ENCODE results near the gene MAOA.
"Not testable (repeated sequence)": the region's sequence is repeated elsewhere in the genome, so short reads cannot be mapped to it uniquely, and the experiment has no call there.

MAOA gene

DNA sequence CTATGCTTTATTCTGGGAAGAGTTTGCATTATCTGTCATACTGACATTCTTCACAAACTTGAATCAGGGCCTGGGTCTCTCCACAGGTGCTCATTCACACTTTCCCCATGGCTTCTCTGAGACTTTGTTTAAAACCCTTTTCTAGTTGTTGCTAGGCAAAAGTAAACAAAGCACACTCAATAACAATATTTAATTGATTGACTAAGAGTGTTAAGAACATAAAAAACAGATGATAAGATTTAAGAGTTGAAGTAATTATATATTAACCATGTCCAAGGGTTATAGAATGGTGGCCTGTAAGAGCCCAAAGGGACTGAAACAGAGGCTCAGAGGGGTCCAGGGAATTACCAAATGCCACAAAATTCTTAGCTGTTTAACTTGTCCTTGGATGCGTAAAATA, 7.1 kb downstream of the MAOA start:
- DNase-seq (ENCODE audit: low read depth in 2 of 2) = no peak

DNA sequence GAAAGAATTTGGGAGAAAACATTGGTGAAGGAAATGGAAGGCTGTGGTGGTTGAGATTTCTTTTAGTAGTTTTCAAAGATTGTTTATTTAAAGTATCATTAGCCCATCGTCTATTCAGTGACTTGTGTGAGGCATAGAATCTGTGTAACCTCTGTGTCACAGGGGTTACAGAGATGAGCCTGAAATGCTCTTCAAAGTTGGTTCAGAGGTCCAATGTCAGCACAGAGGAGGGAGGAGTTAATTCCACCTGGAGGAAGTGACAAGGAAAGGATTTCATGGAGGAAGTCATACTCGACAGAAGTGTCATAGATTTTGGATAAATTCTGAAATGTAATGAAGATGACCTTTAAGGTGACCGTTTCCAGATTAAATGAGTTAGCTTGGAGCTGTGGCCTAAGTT, 8.2 kb downstream of the MAOA start:
- DNase-seq (ENCODE audit: low read depth in 2 of 2) = no peak

DNA sequence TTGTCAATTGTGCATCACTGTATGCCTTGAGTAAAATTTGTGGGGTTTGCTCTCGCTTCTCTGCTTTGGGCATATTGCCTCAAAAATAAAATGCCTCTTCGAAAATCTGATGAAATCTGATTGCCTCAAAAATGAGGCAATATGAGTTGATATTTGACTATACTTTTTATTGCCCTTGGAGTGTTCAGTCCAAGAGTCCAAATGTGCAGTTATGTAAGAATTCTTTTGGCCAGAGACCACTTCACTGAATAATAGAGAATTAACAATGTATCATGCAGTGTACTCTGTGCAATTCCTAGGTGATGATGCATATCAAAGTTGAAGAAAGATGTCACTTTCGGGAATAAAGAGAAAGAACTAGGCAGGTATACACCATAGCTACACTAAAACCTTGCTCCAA, 8.6 kb downstream of the MAOA start:
- no peak for DNase-seq (ENCODE audit: low read depth in 2 of 2)

DNA sequence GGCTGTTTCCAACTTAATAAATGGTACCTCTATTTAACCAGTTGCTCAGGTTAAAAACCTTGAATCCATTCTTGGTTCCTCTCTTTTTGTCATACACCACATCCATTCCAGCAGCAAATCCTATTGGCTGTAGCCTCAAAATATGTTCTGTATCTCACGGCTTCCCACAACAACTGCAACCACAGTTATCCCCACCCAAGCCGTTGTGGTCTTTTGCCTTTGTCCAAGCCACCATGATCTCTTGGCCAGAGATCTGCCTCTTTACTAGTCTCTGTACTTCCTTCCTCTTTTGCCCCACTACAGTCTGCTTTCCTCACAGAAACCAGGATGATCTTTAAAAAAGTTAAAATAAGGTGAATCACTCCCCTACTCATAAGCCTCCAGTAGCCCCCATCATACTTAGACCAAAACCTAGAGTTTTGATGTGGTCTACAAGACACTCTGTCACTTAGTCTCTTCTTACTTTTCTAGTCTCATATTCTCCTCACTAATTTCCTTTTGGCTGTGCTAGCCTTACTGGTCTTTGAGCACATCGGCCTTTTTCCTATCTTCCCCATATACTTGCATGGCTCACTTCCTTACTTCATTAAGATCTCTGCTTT, 10.3 kb downstream of the MAOA start:
- DNase-seq (ENCODE audit: low read depth in 2 of 2) = no peak

DNA sequence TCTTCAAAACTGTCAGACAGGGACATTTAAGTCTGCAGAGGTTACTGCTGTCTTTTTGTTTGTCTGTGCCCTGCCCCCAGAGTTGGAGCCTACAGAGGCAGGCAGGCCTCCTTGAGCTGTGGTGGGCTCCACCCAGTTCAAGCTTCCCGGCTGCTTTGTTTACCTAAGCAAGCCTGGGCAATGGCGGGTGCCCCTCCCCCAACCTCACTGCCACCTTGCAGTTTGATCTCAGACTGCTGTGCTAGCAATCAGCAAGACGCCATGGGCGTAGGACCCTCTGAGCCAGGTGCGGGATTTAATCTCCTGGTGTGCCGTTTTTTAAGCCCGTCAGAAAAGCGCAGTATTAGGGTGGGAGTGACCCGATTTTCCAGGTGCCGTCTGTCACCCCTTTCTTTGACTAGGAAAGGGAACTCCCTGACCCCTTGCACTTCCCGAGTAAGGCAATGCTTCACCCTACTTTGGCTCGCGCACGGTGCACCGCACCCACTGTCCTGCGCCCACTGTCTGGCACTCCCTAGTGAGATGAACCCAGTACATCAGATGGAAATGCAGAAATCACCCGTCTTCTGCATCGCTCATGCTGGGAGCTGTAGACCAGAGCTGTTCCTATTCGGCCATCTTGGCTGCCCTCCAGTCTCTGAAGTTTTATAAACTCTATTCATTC, 20.0 kb downstream of the MAOA start:
- DNase-seq (ENCODE audit: low read depth in 2 of 2) = not testable (repeated sequence)

DNA sequence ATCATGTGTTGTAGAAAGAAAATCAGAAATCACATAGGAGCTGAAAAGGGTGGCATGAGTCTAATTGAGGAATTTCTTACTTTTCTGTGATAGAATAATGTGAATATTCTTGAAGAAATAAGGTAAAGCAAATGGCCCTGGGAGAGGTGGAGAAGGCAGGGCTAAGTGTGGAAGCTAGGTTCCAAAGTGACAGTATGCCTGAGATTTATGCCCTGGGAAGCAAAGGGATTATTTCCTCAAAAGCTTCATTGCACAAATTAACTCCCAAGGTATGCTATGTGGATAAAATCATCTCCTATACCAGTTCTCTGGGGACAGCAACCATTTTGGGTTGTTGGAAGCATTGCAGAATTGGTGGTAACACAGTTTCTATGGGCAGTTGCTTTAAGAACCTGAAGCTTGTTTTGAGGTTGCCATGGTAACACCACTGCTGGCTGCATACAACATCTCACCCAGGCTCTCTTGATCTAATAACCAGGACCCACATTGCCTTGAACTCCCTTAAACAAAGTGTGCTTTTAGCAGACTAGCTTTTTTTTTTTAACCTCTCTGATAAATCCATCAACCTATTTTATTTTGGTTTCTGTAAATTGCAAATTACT, 21.0 kb downstream of the MAOA start:
- no peak for DNase-seq (ENCODE audit: low read depth in 2 of 2)

DNA sequence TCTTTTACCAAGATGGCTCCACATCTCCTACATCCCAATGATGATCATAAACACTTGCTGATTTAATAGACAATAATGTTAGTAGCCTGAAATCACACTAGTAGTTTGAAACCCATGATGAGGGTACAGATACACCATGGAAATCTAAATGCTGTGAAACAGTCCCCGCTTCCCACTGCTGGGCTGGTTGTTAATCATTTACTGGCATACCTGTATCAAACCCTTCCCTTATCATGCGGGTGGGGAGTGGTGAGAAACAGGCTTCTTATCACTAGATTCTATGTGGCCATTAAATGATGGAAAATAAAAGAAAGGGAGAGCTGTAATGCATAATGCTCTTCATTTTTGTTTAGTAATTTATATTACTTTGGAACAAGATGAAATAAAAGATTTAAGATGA, 21.9 kb downstream of the MAOA start:
- no peak for DNase-seq (ENCODE audit: low read depth in 2 of 2)

DNA sequence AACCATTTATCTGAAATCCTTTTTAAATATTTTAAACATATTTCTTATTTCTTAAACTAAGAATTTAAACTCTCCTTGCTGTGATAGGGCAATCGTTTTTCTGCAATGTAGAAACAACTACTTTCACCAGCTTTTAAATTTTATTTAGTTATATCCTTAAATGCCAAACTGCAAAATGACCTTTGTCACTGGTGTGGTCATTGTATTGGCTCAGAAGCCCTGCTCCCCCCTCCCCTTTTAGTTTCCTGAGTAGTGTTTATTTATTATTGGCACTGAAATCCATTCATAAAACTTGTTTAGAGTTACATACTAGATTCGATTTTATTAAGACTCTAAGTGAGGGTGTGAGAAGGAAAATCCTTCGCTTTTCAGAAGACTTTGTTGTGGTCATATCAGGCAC, 23.0 kb downstream of the MAOA start:
- no peak for DNase-seq (ENCODE audit: low read depth in 2 of 2)

DNA sequence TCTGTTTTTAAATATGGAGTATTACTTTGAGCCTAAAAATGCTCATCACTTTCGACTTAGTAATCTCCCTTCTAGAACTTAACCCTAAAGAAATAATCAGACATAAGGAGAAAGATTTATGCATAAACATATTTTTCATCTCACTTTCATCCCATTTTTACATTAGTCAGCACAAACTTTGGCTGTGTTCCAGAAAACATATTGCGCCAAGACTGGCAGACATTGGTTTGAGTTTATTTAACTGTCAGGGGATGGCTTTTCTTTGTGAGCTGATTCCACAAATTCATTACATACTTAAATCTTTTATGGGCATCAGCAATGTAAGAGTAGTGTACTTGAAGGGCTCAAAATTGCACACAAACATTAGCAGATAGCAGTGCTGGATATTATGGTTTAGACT, 23.7 kb downstream of the MAOA start:
- no peak for DNase-seq (ENCODE audit: low read depth in 2 of 2)

DNA sequence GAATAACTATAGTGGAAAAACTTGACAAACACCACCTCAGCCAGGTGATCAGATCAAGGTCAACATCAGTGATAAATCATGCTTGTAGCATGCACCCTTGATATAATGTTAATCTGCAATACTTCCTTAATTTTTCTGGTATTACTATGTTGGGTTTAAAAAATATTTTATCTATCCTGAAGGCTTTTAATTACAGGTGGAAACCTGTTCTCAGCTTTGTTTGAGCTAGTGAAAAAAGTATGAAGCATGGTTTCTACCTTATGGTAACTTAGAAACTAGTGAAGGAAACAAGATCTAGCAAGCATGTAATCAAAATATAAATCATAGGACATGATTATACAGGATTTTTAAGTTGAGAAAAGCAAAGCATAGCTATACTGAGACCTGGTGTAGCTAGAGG, 26.6 kb downstream of the MAOA start:
- no peak for DNase-seq (ENCODE audit: low read depth in 2 of 2)

DNA sequence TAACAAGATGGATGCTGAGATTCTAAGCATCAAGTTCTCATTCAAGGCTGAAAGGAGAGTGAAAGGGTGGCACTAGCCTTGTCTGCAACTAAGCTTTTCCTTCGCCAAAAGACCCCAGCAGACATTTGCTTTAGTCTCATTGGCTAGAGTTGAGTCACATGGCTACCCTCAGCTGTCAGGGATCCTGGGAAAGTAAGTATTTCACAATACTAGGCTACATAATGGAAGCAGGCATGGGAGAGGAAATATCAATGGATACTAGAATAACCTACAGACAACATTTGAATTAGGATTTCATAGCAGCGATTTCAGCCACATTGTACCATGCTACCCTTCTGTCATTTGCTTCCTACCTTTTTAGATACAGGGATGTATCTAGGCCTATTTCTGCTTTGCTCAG, 29.1 kb downstream of the MAOA start:
- DNase-seq (ENCODE audit: low read depth in 2 of 2) = no peak

DNA sequence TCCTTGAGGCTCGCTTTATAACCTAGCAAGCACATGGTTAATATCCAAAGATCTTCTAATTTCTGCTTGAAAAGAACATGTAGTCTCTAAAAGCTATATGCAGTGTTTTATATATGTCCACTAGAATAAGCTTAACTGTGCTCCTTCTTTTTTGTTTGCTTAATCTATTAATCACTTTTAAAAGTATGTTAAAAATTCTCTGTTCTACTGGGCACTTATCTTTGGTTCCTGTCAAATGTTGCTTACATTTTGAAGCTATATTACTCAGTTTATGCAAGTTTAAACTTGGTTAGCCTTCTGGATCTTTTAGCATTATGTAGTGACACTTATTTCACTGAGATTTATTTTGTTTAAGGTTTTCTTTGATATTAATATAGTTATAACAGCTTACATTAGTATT, 32.5 kb downstream of the MAOA start:
- no peak for DNase-seq (ENCODE audit: low read depth in 2 of 2)

DNA sequence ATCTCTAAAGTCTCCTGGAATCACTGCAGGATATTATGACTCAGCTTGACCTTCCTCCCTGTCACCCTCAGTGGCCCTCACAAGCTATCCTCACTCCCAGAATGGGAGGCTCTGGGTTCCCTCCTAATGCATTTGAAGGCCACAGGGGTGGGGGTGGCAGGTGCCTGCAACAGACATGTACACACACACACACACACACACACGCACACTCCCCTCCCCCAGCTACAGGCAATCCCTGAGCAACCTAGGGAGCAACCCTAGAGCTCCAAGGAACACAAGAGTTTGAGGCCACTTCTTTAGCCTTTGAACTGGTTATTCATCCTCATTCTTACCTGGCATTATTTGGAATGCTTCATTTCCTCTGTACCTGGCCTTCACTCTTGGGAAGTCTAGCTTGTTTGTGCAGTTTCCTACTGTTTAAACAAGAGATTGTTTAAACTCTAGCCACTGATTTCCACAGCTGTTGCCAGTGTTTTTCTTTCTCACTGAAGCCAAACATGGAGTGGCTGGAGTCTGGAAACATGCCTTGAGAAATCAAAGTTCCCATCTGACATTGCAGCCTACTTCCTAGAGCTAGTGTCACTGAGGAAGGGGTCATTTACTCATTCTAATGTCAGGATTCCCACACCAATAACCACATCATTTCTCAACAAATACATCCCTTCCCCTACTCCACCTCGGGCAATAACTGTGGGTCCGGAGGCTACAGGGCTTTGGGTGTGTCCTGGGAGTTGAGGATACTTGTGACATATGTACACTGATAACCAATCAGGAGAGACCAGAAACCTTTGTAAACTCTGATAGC, 37.7 kb downstream of the MAOA start:
- no peak for DNase-seq (ENCODE audit: low read depth in 2 of 2)

DNA sequence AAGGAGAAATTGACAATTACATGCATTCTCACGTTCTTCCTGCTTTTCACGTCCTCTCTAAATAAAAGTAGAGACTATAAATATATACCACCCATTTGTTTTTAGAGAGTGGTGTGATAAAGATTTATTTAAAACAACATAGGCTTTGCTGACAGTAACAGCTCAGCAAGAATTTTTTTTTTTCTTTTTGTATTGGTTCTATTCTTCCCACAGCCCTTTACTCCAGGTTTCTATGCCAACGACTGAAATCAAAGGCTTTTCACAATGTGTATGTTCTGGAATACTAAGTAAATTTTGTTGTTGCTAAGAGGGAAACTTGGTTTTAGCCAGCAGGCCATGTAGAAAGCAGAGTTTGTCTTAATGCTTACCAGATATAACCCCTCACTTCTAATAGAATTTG, 43.4 kb downstream of the MAOA start:
- DNase-seq (ENCODE audit: low read depth in 2 of 2) = no peak

DNA sequence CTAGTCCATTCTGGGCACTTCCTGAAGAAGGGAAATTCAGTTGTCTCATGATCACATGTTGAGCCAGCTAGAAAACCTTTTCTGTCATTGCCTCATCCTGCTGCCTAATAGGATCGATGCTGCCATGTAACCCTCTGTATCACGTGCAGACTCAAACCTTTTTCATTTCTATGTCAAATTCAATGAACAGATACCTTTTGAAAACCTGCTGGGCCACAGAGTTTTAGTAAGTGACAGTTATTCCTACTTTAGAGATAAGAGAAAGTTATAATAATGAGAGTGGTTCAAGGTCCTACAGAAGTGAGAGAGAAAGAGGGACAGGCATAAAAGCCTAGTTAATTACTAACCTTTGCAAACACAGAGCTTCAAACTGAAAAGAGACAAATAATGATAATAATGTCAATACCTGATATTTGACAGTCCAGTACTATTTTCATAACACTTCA, 46.0 kb downstream of the MAOA start:
- DNase-seq (ENCODE audit: low read depth in 2 of 2) = no peak

DNA sequence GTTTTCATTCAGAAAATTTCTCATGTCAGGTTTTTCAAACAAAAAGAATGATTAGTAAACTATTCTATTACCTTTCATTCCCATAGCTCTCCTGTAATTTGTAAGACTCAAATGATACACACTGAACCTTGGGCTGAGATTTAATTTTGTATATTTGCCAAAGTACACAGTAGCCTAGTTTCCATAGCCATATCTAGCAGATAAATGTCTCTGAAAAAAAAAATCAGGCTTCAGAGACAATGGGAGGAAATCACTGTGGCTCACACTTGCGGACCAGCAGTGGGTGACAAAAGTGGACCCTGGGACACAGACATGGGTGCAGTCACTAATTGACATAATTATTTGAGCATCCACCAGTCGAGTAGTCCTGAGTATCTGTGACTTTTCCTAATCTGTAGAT, 46.6 kb downstream of the MAOA start:
- DNase-seq (ENCODE audit: low read depth in 2 of 2) = no peak

DNA sequence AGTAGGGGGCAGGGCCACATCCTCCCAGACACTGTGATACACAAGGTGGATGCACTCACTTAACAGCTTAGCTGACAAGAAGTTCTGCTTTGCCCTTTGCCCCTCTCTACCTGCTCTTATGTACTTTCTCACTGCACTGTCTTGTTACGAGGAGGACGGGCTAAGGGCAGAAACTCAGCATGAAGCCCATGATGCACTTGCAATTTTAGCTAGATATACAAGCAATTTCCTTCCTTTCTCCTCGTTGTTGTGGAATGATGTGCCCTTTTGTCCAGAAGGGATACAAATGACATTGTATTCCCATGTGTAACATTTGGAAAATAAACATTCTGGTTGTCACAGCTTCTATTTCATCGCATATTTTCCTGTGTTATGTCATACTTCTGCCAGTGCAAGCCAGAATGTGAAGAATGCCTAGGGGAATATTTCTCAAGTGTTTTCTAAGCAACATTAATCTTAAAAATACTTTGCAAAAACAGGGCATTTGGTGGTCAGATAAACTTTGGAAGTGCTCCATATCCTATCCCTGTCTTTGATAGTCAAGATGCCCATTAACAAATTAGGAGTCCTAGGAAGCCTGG, 47.2 kb downstream of the MAOA start:
- DNase-seq (ENCODE audit: low read depth in 2 of 2) = no peak

DNA sequence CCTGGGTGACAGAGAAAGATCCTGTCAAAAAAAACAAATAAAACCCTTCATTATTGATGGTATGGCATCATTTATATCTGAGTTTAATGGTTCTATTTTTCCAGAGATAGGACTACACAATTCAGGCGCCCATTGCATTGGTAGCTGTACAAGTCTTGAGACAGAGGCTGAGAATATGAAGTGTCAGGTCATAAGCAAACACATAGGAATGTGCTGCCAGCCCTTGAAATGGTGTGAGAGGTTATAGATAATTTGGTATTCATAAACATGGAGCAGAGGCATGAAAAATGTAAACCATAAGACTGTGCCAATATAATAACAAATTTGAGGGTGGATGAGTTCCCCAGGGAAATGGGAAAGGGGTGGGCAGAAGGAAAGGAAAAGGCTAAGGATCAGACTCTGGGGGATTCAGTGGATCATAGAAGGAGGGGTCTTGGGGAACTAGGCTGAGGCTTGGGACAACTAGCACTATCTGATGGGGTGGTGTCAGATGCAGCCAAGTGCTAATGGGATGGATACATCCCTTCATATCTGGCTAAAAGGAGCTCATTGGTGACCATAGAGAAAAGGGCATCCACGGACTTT, 50.8 kb downstream of the MAOA start:
- DNase-seq (ENCODE audit: low read depth in 2 of 2) = no peak

DNA sequence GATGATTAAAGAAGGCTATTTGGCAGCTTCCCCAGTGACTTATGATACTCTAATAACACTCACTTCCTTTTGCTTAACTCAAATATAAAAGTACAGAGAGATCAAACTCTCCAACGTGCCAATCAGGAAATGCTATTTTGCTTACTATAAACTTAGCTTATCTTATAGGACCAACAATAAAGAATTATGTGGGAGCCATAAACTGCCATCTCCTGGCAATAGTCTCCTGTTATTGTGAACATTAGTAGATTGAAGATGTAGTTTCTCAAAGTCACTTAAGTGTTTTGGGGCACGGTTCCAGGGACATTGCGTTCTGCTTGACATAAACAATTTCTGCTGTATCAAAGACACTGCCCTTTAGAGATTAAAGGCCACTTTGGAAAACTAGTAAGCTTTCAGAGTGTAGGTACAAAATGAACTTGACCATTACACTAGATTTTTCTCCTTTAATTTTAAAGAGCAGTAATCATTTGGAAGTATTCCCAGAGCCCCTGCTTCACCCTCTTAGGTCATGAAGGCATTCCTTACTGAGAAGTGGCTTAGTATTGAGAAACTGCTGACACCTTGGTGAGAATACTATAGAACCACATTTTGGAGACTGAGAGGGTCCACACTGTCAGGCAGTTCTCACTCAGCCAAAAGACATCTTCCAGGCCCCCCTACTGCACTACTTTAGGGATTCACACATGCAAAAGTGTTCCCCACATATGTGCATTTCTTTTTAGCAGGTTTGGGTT, 51.9 kb downstream of the MAOA start:
- no peak for DNase-seq (ENCODE audit: low read depth in 2 of 2)

DNA sequence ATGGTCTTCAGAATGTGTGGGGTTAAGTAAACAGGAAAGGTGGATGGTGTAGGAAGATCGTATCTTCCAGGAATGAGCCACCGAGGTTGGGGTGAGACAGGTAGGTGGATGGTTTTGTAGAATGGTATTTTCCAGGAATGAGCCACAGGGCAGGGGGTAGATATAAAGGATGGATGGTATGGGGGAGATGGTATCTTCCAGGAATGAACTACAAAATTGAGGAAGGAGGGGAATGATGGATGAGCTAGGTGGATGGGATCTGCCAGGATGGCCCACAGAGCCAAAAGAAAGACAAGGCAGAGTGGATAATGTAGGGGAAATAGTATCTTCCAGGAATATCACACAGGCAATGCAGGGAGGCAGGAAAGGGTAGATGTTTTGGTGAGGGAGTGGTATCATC, 60.0 kb downstream of the MAOA start:
- DNase-seq (ENCODE audit: low read depth in 2 of 2) = no peak

DNA sequence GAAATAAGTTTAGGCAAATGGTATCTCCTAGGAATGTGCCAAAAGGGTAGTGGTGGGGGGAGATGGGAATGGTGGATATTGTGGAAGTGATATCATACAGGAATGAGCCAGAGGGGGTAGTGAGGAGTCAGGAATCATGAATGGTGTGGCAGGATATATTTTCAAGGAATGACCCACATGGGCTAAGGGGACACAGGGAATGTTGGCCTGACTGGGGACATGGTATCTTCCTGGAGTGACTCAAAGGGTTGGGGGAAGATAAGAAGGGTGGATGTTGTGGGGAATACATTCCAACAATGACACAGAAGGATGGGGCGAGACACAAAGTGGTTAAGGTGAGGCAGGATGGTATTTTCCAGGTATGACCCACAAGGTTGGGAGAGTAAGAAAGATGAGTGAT, 60.6 kb downstream of the MAOA start:
- no peak for DNase-seq (ENCODE audit: low read depth in 2 of 2)

Measured in activated CD8-positive, alpha-beta memory T cell treated with anti-CD3 and anti-CD28 coated beads for 4 hours (primary cell).